ENCODE measurements around the gene CORO2B.

Gene CORO2B

DNA sequence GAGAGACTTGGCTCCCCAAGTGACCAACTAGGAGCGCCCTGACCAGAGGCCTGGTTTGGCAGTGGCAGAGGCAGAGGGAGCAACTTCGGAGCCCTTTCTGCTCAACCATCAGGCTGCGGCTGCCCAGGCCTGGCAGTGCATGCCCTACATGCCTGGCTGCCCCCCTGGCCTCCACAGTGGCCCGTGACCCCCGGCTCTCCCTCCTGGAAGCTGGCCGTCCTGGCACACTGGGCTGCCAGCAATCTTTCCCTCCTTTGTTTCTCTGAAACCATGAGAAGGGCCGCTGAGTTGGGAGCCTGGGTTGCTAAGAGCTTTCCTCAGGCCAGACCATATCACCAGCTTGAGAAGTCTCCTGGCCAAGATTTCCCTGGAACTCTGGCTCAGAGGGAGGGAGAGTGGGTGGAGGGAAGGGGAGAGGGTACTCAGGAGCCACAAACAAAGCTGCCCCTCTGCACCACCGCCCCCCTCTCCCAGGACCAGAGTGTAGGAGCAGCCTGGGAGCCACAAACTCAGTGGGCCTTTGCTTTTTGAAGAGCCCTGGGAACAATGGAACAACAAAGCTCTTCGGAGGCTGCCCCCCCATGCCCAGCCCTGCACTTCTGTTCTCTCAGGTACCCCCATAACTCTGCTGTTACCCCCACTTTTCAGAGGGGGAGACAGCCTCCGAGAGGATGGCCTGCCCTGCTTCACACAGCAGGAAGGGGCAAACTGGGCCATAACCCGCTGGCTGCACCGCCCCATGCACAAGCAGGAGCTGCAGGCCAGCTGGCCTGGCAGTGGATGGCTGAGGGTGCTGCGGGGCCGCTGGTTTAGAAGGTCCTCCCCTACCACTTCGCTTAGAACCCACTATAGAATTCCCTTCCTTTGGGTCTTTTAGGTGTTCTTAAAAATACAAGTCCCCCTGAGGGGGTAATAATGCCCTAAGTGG is 11.3 kb downstream of the CORO2B start:
- no peak for DNase-seq (ENCODE audit: low read depth in 2 of 2)

DNA sequence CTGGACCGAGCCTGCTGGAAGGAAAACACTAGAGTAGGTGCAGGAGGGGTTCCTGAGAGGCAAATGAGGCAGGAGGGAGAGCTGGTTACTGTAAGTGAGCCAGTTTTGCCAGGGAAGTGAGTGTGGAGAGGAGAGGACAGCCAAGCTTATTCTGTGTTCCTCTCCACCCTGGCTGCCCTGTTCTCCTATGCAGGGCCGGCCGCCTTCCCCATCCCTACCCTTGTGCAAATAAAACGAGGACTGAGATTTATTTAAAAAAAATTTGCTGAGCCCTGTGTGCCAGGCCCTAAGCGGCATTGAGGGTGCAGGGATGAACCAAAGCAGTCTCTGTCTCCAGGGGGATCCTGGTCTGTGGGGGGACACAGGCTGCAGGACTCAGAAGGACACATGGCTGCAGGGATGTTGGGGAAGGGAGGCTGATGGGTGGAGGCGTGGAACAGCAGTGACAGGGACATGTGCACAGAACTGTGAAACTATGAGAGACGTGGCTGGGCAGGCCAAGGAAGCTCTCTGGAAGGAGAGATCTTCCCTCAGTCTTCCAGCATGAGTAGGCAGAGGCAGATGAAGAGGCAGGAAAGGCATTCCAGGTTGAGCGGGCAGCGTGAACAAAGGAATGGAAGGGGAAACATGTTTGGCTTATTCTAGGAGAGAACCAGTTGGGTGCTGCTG is 12.1 kb downstream of the CORO2B start:
- DNase-seq (ENCODE audit: low read depth in 2 of 2) = no peak

DNA sequence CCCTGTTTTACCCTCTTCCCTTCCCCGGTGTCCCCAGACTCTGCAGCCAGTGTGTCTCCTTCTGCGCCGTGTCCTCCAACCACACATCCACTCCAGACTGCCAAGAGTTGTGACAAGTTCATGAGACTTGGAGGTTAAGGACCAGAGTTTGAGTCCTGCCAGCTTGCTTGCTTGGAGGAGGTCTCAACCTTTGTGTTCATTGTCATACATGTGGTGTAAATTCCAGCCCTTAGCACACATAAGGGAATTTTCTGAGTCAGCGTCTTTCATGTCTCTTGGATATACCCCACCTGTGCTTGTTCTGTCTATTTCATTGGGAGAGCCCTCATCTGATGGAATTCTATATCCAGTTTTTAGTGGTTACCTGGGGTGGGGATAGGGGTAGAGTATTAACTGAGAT is 13.3 kb downstream of the CORO2B start:
- no peak for DNase-seq (ENCODE audit: low read depth in 2 of 2)

DNA sequence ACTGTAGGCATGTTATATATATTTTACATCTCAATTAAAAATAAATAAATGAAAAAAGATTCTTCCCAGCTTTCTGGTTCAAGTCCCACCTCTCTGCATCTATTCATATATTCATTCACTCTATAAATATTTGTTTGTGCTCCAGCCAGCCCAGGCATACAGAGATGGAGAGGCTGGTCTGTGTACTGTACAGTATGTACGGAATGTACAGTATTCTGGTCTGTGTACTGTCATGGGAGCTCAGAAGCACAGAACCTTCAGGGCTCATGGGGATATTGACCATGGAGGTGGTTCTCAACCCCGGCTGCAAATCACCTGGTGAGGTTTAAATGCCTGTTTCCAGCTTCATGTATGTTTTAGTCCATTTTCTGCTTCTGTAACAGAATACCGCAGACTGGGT is 13.8 kb downstream of the CORO2B start:
- DNase-seq (ENCODE audit: low read depth in 2 of 2) = no peak

DNA sequence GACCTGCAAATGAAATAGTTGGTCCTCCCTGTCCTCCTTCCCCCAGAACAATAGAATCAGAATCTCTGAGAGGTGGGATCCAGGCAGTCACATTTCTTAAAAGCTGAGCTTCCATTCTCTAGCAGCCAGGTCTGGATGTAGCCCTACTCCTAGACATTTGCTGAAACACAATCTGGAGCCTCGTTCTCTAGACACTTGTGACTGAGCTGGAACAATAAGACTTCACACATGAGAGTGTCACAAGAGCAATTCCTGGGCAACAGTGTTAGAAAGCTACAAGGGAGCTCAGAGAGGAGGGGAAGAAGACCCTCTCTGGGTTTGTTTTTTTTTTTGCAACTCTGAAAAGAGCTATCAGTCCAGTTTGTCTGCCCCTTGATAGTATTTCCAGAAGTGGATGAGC is 14.5 kb downstream of the CORO2B start:
- DNase-seq (ENCODE audit: low read depth in 2 of 2) = no peak

DNA sequence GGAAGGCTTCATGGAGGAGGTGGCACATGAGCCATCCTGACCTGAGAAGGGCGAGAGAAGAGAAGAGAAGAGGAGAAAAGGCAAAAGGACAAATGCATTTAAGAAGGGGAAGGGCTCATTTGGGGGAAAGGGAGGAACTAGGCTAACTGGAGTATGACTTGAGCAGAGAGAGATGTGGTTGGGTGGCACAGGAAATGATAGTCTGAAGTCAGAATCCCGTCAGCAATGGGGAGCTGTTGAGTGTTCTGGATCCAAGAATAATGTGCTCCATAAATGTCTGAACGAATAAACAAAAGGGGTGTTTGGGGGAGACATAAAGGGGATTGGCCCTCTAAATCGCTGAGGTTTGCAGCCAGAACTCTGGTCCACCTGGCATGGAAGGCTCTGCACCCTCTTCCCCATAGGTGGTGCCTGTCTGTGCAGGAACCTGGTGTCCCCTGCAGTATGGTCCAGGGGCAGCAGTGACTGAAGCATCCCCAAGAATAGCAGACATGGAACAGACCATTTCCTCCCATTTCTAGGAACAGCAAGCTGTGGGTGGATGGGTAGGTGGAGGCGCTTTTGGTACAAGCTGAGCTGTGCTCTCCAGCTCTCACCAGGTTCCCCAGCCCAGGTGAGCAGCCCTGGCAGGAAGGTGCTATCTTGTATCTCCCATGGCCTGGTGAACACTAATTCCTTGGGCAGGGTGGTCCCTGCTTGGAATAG is 15.2 kb downstream of the CORO2B start:
- DNase-seq (ENCODE audit: low read depth in 2 of 2) = no peak

DNA sequence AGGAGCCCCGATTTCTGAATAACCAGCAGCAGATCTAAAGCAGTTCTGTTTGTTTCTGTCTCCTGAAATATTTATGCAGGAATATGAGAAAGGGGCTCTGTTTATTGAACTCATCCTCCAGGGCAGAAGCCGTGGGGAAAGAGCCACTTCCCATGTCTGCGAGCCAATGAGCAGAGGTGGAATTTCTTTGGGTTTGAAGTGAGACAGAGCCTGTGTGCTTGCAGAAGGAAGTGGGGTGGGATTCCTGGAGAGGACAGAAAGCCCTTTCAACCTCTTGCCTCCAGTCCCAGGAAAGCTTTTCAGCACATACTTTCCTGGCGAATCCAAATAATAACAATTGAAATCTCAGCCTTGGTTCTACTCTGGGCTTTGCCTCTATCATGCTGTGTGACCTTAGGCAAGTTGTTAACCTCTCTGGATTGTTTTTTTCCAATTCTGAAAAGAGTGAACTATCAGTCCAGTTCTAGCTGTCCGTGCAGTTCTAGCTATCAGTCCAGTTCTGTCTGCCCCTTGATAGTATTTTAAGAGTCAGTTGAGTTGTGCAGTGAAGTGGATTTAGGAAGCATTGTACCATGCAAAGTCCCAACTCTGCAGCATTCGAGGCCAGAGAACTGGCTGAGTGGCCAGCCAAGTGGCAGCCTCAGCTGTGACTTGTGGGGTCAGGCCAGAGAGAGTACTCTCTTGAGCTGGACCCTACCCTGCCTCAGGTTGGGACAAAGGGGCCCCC is 15.9 kb downstream of the CORO2B start:
- no peak for DNase-seq (ENCODE audit: low read depth in 2 of 2)

DNA sequence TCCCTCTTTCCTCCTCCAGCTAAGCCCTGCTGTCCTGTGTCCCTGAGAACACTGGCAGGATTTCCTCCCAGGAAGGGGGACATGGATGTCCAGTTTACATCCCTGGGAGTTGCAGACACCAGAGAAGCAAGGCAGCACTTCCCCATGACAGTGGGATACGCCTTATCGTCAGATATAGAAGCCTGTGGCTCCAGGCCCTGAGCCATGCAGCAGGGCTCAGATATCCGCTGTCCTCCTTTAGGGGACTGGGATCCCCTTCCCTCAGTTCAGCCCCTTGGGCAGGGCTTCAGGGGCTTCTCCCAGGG is 16.4 kb downstream of the CORO2B start:
- no peak for DNase-seq (ENCODE audit: low read depth in 2 of 2)

DNA sequence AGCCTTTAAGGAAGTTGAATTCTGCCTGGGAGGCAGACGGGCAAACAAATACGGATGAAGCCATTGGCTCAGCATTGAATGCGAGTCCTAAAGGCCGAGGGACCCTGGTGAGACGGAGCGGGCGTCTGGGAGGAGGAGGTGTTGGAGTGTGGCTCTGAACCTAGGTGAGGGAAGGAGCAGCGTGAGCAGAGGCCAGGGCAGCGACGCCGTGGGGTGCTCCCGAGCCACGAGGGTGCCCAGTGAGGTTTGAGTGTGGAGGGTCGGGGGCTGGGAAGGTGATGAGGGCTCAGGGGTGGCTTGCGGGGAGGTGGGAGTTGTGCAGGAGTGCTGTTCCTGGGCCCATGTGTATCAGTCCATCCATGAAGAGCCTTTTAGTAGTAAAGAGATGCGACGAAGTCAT is 17.0 kb downstream of the CORO2B start:
- no peak for DNase-seq (ENCODE audit: low read depth in 2 of 2)

DNA sequence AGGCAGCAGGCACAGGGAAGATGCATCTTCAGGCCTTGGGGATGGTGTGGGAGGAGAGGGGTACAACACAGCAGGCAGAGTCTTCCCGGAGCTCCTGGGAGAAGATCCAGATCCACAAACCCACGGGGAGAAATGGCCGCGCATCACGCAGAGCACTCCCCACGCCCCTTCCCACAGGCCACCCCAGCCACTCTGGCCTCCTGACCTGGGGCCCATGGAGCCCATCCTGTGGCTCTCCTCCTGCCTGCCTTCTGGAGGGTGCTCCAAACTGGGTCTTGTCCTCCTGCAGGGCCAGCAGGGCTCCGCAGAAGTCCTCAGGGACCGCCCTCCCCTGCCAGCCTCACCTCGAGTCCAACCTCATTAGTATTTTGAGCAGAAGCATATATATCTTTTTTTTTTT is 17.9 kb downstream of the CORO2B start:
- no peak for DNase-seq (ENCODE audit: low read depth in 2 of 2)

DNA sequence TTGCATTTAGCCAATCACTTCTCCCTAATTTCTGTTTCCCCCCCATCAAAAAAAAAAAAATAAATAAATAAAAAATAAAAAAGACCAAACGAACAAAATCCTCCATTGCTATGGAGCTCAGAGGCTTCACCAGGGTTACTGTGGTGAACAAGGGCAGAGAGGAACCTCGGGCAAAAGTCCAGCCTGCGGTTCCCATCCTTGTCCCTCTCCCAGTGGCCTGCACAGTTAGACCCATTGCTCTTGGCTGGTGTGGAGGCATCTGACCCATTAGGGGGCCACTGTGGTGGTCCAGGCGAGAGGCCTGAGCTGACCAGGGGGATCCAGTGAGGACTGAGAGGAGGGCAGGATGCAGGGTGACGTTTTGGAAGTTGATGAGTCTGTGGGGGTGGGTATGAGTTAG is 18.8 kb downstream of the CORO2B start:
- no peak for DNase-seq (ENCODE audit: low read depth in 2 of 2)

DNA sequence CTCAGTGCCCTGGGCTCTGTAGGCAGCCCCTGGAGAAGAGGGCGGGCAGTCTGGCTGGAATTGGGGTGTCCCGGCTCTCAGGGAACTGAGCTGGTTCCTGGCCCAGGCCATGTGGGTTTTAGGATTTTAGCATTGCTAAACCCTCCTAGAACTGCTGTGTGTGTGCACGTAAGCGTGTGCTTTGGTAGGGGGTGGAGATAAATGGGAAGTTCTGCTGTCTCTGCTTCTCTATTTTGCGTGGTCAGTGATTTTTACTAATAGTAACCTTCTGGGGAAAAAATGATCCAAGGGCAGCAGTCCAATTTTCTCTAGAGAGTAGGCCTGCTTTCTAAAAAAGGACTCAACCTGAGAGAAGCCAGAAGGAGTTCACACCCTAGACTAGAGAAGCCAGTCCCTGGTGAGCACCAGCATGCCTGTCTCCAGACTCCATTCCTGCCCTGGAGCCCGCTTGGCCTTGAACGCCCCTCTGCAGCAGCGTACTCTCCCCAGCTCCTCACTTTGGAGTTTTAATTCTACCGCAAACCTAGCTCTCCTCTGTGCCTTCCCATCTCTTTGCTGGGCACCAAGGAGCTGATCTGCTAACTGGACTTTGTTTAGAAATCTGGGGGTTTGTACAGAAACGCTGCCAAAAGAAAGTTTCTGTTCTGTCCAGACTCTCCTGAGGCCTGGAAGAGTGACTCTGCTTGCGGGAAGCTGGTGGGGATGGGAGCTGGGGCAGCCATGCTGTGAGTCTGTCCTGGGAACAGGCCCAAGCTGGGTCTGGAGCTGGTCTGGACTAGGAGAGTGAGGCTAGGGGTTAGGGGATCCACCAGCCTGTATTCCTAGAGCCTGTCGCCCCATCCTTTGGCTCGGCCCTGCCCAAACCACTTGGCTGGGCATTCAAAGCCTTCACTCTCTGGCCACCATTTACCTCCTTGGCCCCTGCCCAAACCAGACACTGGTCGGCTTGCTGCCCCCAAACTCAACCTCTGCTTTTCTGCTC is 19.7 kb downstream of the CORO2B start:
- DNase-seq (ENCODE audit: low read depth in 2 of 2) = no peak

DNA sequence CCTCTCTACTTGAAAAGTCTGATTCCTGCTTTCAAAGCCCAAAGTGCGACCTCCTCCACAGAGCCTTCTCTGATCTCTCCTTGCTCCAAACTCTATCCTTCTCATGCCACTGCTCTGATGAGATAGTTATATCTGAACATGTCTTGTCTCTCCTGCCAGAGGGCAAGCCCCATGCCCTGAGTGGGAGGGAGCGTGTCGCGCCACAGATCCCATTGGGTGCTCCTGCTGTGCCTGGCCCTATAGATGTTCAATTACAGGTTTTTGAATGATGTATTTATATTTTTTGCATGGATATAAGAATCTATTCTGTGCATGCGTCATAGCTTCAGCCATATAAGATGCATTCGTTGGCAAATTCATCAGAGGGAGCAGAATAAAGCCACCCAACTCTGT is 20.4 kb downstream of the CORO2B start:
- no peak for DNase-seq (ENCODE audit: low read depth in 2 of 2)

DNA sequence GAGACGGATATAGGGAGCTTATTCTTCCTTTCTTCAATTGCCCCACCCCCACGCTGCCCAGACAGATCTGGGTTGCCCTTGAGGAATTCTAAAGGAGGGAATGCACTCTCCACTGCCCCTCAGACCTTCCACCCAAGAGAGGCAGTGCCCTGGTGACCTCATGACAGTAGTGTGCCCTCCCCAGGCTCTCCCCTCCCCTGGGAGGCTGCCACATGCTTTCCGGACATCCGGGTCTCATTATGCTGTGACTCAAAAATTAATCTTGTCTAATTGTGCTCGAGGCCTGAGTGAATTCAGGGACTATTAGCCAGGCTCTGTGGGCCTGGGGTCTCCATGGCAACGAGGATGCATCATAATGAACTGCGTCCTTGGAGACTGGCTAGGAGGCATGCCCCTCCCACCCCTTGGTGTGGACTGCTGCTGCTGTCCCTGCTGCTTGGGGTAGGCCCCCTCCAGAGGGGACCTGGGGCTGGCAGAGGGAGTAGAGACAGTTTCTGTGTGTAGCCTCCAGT is 20.8 kb downstream of the CORO2B start:
- no peak for DNase-seq (ENCODE audit: low read depth in 2 of 2)

DNA sequence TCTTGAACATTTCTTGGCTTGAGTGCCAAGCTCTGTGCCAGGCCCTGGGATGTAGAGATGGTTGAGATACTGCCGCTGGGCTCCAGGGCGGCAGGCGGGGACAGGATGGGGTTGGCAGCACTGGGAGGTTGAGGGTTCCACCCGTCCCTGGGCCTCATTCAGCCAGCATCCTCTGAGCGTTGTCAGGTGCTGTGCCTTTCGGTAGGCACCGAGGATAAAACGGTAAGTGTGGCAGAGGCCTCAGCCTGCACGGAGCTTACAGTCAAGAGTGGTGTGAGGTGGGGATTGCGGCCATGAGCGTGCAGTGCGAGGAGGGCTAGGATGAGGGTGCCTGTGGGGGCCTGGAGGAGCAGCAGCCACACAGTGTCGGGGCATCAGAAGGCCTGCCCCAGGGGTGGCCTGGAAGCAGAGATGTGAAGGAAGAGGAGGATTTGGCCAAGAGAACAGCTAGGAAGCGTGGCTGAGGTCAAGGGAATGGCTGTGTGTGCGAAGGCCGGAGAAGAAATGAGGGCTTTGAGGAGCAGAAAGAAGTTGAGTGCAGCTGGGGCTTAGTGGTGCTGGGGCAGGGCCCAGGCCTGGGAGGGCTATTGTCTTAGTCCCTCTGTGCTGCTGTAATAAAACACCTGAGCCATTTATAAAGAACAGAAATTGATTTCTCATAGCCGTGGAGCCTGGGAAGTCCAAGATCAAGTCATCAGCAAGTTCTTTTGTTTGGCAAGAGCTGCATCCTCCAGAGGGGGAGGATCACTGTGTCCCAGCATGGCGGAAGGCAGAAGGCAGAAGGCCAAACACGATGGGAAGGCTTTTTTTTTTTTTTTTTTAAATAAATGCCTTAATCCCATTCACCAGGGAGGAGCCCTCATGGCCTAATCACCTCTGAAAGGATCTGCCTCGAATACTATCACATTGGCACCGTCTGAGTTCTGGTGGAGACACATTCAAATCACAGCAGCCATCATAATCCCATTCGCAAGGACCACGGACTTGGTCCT is 22.7 kb downstream of the CORO2B start:
- DNase-seq (ENCODE audit: low read depth in 2 of 2) = no peak

DNA sequence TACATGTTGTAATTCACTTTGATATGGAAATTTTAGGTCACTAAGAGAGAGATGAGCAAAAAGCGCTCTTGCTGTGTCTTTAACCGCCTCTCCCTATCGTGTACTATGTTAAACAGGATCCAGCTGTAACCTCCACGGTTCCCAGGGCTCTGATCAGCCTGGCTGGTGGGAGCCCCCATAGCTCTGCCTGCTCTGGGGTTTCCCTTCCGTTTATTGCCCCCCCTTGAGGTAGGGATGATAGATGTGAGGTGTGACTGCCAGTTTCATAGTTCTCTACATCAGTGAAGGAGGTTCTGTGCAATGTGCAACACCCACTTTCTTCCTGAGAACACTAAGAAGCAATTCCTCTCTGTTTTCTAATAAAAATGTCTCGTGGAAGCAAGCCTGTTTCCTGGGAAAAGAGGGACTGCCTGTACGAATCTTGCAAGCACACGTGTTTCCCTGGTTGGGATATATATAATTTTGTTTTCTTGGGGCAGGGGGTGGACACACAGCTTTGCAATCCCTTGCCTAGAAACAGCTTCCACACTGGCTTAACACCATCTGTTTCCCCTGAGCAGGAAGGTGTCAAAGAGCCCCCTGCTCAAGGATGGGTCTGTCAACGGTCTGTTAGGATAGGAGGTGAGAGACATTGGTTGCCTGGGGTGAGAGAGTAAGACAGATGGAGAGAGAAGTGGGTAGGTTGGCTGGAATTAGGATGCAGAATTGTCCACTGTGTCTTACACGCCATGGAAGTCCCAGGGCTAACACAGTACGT is 23.8 kb downstream of the CORO2B start:
- DNase-seq (ENCODE audit: low read depth in 2 of 2) = no peak

DNA sequence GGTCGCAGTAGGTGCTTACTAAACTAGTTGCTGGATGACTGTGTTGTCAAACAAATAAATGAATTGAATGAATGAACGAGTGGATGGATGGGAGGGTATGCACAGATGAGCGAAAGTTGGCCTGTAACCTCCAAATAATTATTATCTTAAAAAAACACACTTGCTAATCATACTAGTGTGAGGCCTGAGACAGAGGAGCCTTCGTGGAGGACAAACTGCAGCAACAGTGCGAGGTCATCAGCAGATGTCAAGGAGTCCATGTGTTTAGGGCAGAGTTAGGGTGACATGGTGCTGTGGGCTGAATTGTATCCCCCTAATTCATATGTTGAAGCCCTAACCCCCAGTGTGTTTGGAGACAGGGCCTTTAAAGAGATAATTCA is 24.4 kb downstream of the CORO2B start:
- no peak for DNase-seq (ENCODE audit: low read depth in 2 of 2)

DNA sequence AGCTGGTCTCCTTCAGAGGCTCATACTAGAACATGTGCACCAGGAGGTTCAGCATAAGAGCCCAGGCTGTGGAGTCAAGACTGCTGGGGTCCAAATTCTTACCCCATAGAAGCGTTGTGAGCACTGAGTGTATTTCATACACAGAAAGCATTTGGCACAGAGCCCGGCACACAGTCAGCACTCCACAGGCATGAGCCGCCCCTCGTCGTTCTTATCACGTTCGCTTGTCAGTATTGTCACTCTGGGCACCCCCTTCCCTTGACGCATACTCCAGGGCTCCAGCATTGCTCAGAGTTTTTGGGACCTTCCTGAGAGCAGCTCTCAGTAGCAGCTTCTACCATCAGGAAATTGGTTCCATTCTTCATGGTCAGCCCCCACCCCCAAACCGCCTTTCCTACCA is 25.2 kb downstream of the CORO2B start:
- DNase-seq (ENCODE audit: low read depth in 2 of 2) = no peak
